Breast epithelium (tissue), 3 donors: ENCODE data around the gene PMEPA1.

Experiments
- CTCF ChIP-seq, 3 donors: fragments of 450-650 bp; IDR thresholded peaks; one replicate each; pipeline ENCODE4 v1.5.1; 2016 to 2017; ENCODE audit warnings: antibody characterized with exemption in 3 of 3, mild to moderate bottlenecking in 3 of 3, moderate library complexity in 3 of 3
- POLR2A ChIP-seq: fragments of 450-650 bp; IDR thresholded peaks from one replicate; pipeline ENCODE4 v1.6.1; 2016; ENCODE audit warnings: antibody characterized with exemption, mild to moderate bottlenecking, moderate library complexity

- TF ChIP-seq CTCF (IDR thresholded peaks at IDR 0.05): no peak
- TF ChIP-seq POLR2A: no peak
Measured at GRCh38 chr20:57603120-57603519, 106.7 kb downstream of the PMEPA1 start.
